Activated B cell treated with CpG ODN at 0.5 μM for 24 hours (primary cell): ENCODE results near the gene ATAD1. TPM values are rescaled to one million over a fixed set of nuclear protein-coding genes. Genes with fewer than 3 reads are reported as not detected.
"Not testable (repeated sequence)": the region's sequence is repeated elsewhere in the genome, so short reads cannot be mapped to it uniquely, and the experiment has no call there.

Experiments
- ATAC-seq: fragments of 200-7000 bp; cut with Tn5 transposase; one replicate; pipeline ENCODE4 v1.10.0; 2021; ENCODE audit warnings: low read depth, mild to moderate bottlenecking, moderate library complexity
- CTCF ChIA-PET: fragments of 350-600 bp; sonication (Branson Sonifier 250); formaldehyde crosslinking; loops from one replicate; lab custom pipeline; 2021; ENCODE audit warnings: antibody characterized with exemption; lab: Charles Lee
- POLR2A ChIA-PET: fragments of 350-600 bp; sonication (Branson Sonifier 250); formaldehyde crosslinking; loops from one replicate; lab custom pipeline; 2021; ENCODE audit warnings: antibody characterized with exemption; lab: Charles Lee
- DNase-seq: peaks from one replicate; pipeline ENCODE4 v3.0.0; 2022
- H3K27ac Mint-ChIP-seq: one replicate; pipeline ENCODE4 v1.8.0; 2020; ENCODE audit warnings: mixed read lengths
- H3K27me3 Mint-ChIP-seq: one replicate; pipeline ENCODE4 v1.8.0; 2021; ENCODE audit warnings: mixed read lengths
- H3K36me3 Mint-ChIP-seq: one replicate; pipeline ENCODE4 v1.8.0; 2021; ENCODE audit warnings: low read depth, mixed read lengths
- H3K4me1 Mint-ChIP-seq: one replicate; pipeline ENCODE4 v1.8.0; 2021; ENCODE audit warnings: mixed read lengths
- H3K4me3 Mint-ChIP-seq: one replicate; pipeline ENCODE4 v1.8.0; 2020; ENCODE audit warnings: mild to moderate bottlenecking, mixed read lengths
- H3K9me3 Mint-ChIP-seq: one replicate; pipeline ENCODE4 v1.8.0; 2020; ENCODE audit warnings: mixed read lengths
- CTCF ChIP-seq: fragments of 200-600 bp; IDR thresholded peaks from one replicate; pipeline ENCODE4 v1.8.0; 2022; ENCODE audit warnings: antibody characterized with exemption, mild to moderate bottlenecking
- intact Hi-C: fragments of 100-400 bp; cut with micrococcal nuclease; formaldehyde crosslinking; loops from one replicate; pipeline ENCODE4 v1.15.1; 2024
- total RNA-seq: library from RNA; stranded (reverse); gene quantifications from 2 replicates; pipeline ENCODE4 v1.2.3, GENCODE V29; 2022

ATAD1 gene
- total RNA-seq, 1 donor from 2014 or later: 42.6 TPM

- CTCF ChIA-PET: no interaction called here
Observed at GRCh38 chr10:87829986-87830729, 12.1 kb upstream of the ATAD1 start.

GRCh38 chr10:87829051-87829450 is 11.0 kb upstream of the ATAD1 start:
- not testable (repeated sequence) for H3K9me3 Mint-ChIP-seq, H3K4me1 Mint-ChIP-seq

More at GRCh38 chr10:87829986-87830729, 12.1 kb upstream of the ATAD1 start:
- TF ChIP-seq CTCF: no peak
- no peaks in the 10 kb centered on the region for H3K4me1 Mint-ChIP-seq
- no peak for ATAC-seq
- POLR2A ChIA-PET: no interaction called here
- H3K9me3 Mint-ChIP-seq: no peaks in the 10 kb centered on the region
- H3K27ac Mint-ChIP-seq: no peak overlapping the region
- intact Hi-C loops: no loop called here
- H3K4me3 Mint-ChIP-seq: no peak overlapping the region
- DNase-seq: no peak
- H3K27me3 Mint-ChIP-seq: no peaks in the 10 kb centered on the region
- no peaks in the 10 kb centered on the region for H3K36me3 Mint-ChIP-seq

GRCh38 chr10:87827681-87828080 is 9.7 kb upstream of the ATAD1 start:
- DNase-seq (no peak), ATAC-seq (no peak)
- Mint-ChIP-seq H3K4me3 (no peak overlapping the region), H3K27me3 (no peaks in the 10 kb centered on the region), H3K4me1 (no peaks in the 10 kb centered on the region), H3K27ac (no peak overlapping the region), H3K9me3 (no peaks in the 10 kb centered on the region), H3K36me3 (no peaks in the 10 kb centered on the region)
- TF ChIP-seq CTCF: no peak
- ChIA-PET CTCF (interaction anchor here (2.4 kb wide), 1 partner anchor 9 kb away, joined by 6 read pairs; the partner anchor contains the start of gene ATAD1), POLR2A (interaction anchor here (0.7 kb wide), 1 partner anchor 8 kb away, joined by 3 read pairs; no protein-coding TSS in a partner anchor)
- intact Hi-C loops: no loop called here

More at GRCh38 chr10:87829051-87829450, 11.0 kb upstream of the ATAD1 start:
- H3K27ac Mint-ChIP-seq, intact Hi-C loops, H3K27me3 Mint-ChIP-seq, ATAC-seq, H3K4me3 Mint-ChIP-seq, DNase-seq, H3K36me3 Mint-ChIP-seq: not testable (repeated sequence)
- ChIA-PET POLR2A (interaction anchor here (0.8 kb wide), 1 partner anchor 11 kb away, joined by 3 read pairs; the partner anchor contains the start of gene ATAD1), CTCF (interaction anchor here (2.4 kb wide), 1 partner anchor 10 kb away, joined by 6 read pairs; the partner anchor contains the start of gene ATAD1)

GRCh38 chr10:87826653-87827052 is 8.6 kb upstream of the ATAD1 start:
- intact Hi-C loops: no loop called here
- ChIA-PET CTCF (interaction anchor here (2.4 kb wide), 1 partner anchor 8 kb away, joined by 6 read pairs; the partner anchor contains the start of gene ATAD1), POLR2A (interaction anchor here (0.9 kb wide), 1 partner anchor 9 kb away, joined by 3 read pairs; the partner anchor contains the start of gene ATAD1)
- H3K4me3 Mint-ChIP-seq: no peak overlapping the region
- TF ChIP-seq CTCF: no peak
- H3K4me1 Mint-ChIP-seq: no peaks in the 10 kb centered on the region
- no peaks in the 10 kb centered on the region for H3K36me3 Mint-ChIP-seq
- DNase-seq (no peak), ATAC-seq (no peak)
- H3K27ac Mint-ChIP-seq: no peak overlapping the region
- no peaks in the 10 kb centered on the region for H3K9me3 Mint-ChIP-seq
- no peaks in the 10 kb centered on the region for H3K27me3 Mint-ChIP-seq

GRCh38 chr10:87819289-87819585 is 1.2 kb upstream of the ATAD1 start:
- intact Hi-C loops: loop anchor here (2.0 kb wide), 3 partner anchors 36 to 848 kb away; no protein-coding TSS in a partner anchor
- no peak for TF ChIP-seq CTCF
- H3K4me3 Mint-ChIP-seq: no peak overlapping the region
- H3K36me3 Mint-ChIP-seq: peaks cover 14% of the 10 kb centered on the region
- H3K4me1 Mint-ChIP-seq: peaks cover 39% of the 10 kb centered on the region
- no peaks in the 10 kb centered on the region for H3K27me3 Mint-ChIP-seq
- no peak overlapping the region for H3K27ac Mint-ChIP-seq
- ATAC-seq: no peak
- DNase-seq: no peak
- CTCF ChIA-PET: interaction anchor here (1.9 to 2.1 kb wide), 2 partner anchors 9 to 43 kb away, joined by 6 read pairs; partner anchors contain the start of genes KLLN and PTEN
- POLR2A ChIA-PET: interaction anchor here (0.6 to 3.9 kb wide), 7 partner anchors 8 to 1829 kb away, joined by 3 to 34 read pairs (median 3); partner anchors contain the start of genes KLLN, PTEN and RNLS
- no peaks in the 10 kb centered on the region for H3K9me3 Mint-ChIP-seq
